GM18520 (cell line): Measurements from ENCODE around the gene BAHCC1.

Experiments used
- ATAC-seq: cut with Tn5 transposase; IDR thresholded peaks from one replicate; pipeline ENCODE4 v1.9.1; 2021; ENCODE audit not compliant: unreplicated experiment

BAHCC1 gene

GRCh38 chr17:81366648-81367047 lies 28.6 kb upstream of the BAHCC1 start:
- ATAC-seq: no peak

GRCh38 chr17:81367171-81367570 lies 28.1 kb upstream of the BAHCC1 start:
- ATAC-seq: no peak

GRCh38 chr17:81368161-81369022 lies 26.9 kb upstream of the BAHCC1 start:
- no peak for ATAC-seq

GRCh38 chr17:81370294-81370693 lies 25.0 kb upstream of the BAHCC1 start:
- no peak for ATAC-seq

GRCh38 chr17:81371910-81372760 lies 23.1 kb upstream of the BAHCC1 start:
- no peak for ATAC-seq

GRCh38 chr17:81373536-81374160 lies 21.6 kb upstream of the BAHCC1 start:
- no peak for ATAC-seq

GRCh38 chr17:81374890-81375289 lies 20.4 kb upstream of the BAHCC1 start:
- no peak for ATAC-seq

- ATAC-seq: no peak
Measured at GRCh38 chr17:81376946-81377714, 18.1 kb upstream of the BAHCC1 start.

- ATAC-seq: no peak
Measured at GRCh38 chr17:81378941-81379511, 16.2 kb upstream of the BAHCC1 start.

GRCh38 chr17:81379523-81379942 lies 15.7 kb upstream of the BAHCC1 start:
- no peak for ATAC-seq

- ATAC-seq: no peak
Measured at GRCh38 chr17:81380131-81380530, 15.1 kb upstream of the BAHCC1 start.

GRCh38 chr17:81380666-81381518 lies 14.4 kb upstream of the BAHCC1 start:
- no peak for ATAC-seq

- no peak for ATAC-seq
Measured at GRCh38 chr17:81381632-81382577, 13.4 kb upstream of the BAHCC1 start.

GRCh38 chr17:81382851-81383250 lies 12.4 kb upstream of the BAHCC1 start:
- no peak for ATAC-seq

GRCh38 chr17:81383504-81384421 lies 11.5 kb upstream of the BAHCC1 start:
- ATAC-seq: no peak

- no peak for ATAC-seq
Measured at GRCh38 chr17:81384929-81385319, 10.3 kb upstream of the BAHCC1 start.
